Activated CD4-positive, alpha-beta T cell treated with anti-CD3 and anti-CD28 coated beads, Interleukin-2, amount 10 ng/mL, durations not matched to agents 7 days and 5 days (primary cell): ENCODE results near the gene ST8SIA2. TPM values are rescaled to one million over a fixed set of nuclear protein-coding genes. Genes with fewer than 3 reads are reported as not detected.

Experiments used
- CTCF ChIA-PET: fragments of 350-600 bp; sonication (Branson Sonifier 250); formaldehyde crosslinking; loops from one replicate; lab custom pipeline; 2021; ENCODE audit warnings: antibody characterized with exemption; lab: Charles Lee
- POLR2A ChIA-PET: fragments of 350-600 bp; sonication (Branson Sonifier 250); formaldehyde crosslinking; loops from one replicate; lab custom pipeline; 2021; ENCODE audit warnings: antibody characterized with exemption; lab: Charles Lee
- DNase-seq: peaks from one replicate; pipeline ENCODE4 v3.0.0-alpha.2; 2020
- H3K27ac Mint-ChIP-seq: one replicate; pipeline ENCODE4 v1.8.0; 2021; ENCODE audit warnings: mild to moderate bottlenecking, moderate library complexity, mixed read lengths
- H3K27me3 Mint-ChIP-seq: one replicate; pipeline ENCODE4 v1.8.0; 2021; ENCODE audit warnings: mixed read lengths
- H3K36me3 Mint-ChIP-seq: one replicate; pipeline ENCODE4 v1.8.0; 2021; ENCODE audit warnings: low read depth, mixed read lengths
- H3K4me1 Mint-ChIP-seq: one replicate; pipeline ENCODE4 v1.8.0; 2021; ENCODE audit warnings: mixed read lengths
- H3K4me3 Mint-ChIP-seq: one replicate; pipeline ENCODE4 v1.8.0; 2021; ENCODE audit warnings: mild to moderate bottlenecking, moderate library complexity, mixed read lengths
- H3K9me3 Mint-ChIP-seq: one replicate; pipeline ENCODE4 v1.8.0; 2021; ENCODE audit warnings: mixed read lengths
- total RNA-seq, 2 experiments: library from RNA; stranded (reverse); gene quantifications; one replicate each; pipeline ENCODE4 v1.2.3, GENCODE V29; 2021

ST8SIA2 gene
- total RNA-seq, 2 experiments from 2014 or later, result not detected

- no peaks in the 10 kb centered on the region for H3K4me1 Mint-ChIP-seq
- H3K4me3 Mint-ChIP-seq, result no peak overlapping the region
- no peaks in the 10 kb centered on the region for H3K36me3 Mint-ChIP-seq
- DNase-seq, result no peak
- H3K27me3 Mint-ChIP-seq, result peaks cover 13% of the 10 kb centered on the region
- ChIA-PET CTCF (no interaction called here), POLR2A (no interaction called here)
- no peak overlapping the region for H3K27ac Mint-ChIP-seq
- no peaks in the 10 kb centered on the region for H3K9me3 Mint-ChIP-seq
These were observed 32.0 kb downstream of the ST8SIA2 start for GRCh38 chr15:92425578-92426225.

- H3K27me3 Mint-ChIP-seq, result peaks cover 10% of the 10 kb centered on the region
- H3K36me3 Mint-ChIP-seq, result no peaks in the 10 kb centered on the region
- ChIA-PET POLR2A (no interaction called here), CTCF (no interaction called here)
- no peaks in the 10 kb centered on the region for H3K4me1 Mint-ChIP-seq
- no peak for DNase-seq
- H3K4me3 Mint-ChIP-seq, result no peak overlapping the region
- H3K9me3 Mint-ChIP-seq, result no peaks in the 10 kb centered on the region
- H3K27ac Mint-ChIP-seq, result no peak overlapping the region
These were observed 35.8 kb downstream of the ST8SIA2 start for GRCh38 chr15:92429378-92430068.

DNA sequence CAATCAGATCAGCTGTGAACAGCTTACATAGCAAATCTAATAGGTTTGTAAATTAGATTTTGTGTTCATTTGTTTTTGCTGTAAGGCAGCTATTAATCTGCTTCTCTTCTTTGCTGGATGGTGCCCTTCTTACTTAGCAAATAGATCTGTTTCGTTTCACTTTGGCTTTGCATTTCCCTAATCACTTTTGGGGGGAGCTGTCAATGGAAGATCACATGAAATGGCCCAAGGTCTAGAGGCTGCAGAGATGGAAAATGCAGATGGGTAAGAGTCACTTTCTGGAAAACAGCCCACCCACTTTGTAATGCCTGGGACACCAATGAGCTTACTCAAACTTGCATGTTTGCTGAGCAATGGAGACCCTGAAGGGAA lies 36.4 kb downstream of the ST8SIA2 start:
- Mint-ChIP-seq H3K36me3 (no peaks in the 10 kb centered on the region), H3K4me1 (no peaks in the 10 kb centered on the region), H3K9me3 (no peaks in the 10 kb centered on the region), H3K4me3 (no peak overlapping the region), H3K27ac (no peak overlapping the region), H3K27me3 (peaks cover 8% of the 10 kb centered on the region)
- CTCF ChIA-PET, result no interaction called here
- DNase-seq, result no peak
- POLR2A ChIA-PET, result no interaction called here

DNA sequence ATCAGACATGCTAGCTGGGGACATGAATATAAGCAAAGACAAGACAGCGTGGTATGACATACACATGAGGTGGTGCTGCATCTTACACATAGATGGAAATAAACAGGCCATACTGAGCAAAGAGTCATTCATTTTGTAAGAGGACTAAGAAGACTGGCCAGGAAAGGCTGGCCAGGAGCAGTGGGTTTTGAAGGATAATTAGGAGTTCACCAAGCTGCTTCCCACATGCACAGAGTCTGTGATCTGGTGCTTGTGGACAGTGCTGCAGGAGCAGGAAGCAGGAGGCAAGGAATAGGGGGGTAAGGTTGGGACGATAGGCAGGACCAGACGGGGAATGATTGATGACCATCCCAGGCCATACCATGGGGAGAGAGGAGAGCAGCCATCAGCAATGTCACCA lies 41.5 kb downstream of the ST8SIA2 start:
- POLR2A ChIA-PET, result no interaction called here
- no peaks in the 10 kb centered on the region for H3K9me3 Mint-ChIP-seq
- H3K27ac Mint-ChIP-seq, result no peak overlapping the region

DNA sequence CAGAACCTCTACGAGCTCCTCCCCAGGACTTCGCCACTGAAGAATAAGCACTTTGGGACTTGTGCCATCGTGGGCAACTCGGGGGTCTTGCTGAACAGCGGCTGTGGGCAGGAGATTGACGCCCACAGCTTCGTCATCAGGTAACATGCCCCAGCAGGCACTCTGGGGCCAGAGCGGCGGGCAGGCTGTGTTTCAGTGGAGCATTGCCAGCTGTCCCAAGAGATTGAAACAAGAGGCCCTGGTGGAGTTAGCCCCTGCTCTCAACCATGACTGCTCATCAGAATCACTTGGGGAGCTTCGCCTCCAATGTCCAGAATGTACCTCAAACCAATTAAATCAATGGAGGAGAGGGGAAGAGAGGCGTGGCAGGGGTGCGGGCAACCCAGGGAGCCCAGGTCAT lies 44.8 kb downstream of the ST8SIA2 start:
- CTCF ChIA-PET, result no interaction called here
- DNase-seq, result no peak

More for the DNA sequence above, 41.5 kb downstream of the ST8SIA2 start:
- DNase-seq, result no peak
- CTCF ChIA-PET, result no interaction called here
- no peaks in the 10 kb centered on the region for H3K36me3 Mint-ChIP-seq
- H3K27me3 Mint-ChIP-seq, result no peaks in the 10 kb centered on the region
- no peaks in the 10 kb centered on the region for H3K4me1 Mint-ChIP-seq
- no peak overlapping the region for H3K4me3 Mint-ChIP-seq

GRCh38 chr15:92443381-92443780 lies 49.7 kb downstream of the ST8SIA2 start:
- no peak overlapping the region for H3K27ac Mint-ChIP-seq
- no peaks in the 10 kb centered on the region for H3K36me3 Mint-ChIP-seq
- H3K27me3 Mint-ChIP-seq, result no peaks in the 10 kb centered on the region
- CTCF ChIA-PET, result no interaction called here
- H3K4me3 Mint-ChIP-seq, result no peak overlapping the region
- H3K9me3 Mint-ChIP-seq, result no peaks in the 10 kb centered on the region
- POLR2A ChIA-PET, result no interaction called here
- DNase-seq, result no peak
- no peaks in the 10 kb centered on the region for H3K4me1 Mint-ChIP-seq

More for the DNA sequence above, 44.8 kb downstream of the ST8SIA2 start:
- Mint-ChIP-seq H3K4me1 (no peaks in the 10 kb centered on the region), H3K27ac (no peak overlapping the region), H3K27me3 (no peaks in the 10 kb centered on the region), H3K36me3 (no peaks in the 10 kb centered on the region), H3K4me3 (no peak overlapping the region), H3K9me3 (no peaks in the 10 kb centered on the region)
- POLR2A ChIA-PET, result no interaction called here

GRCh38 chr15:92444631-92445030 lies 51.0 kb downstream of the ST8SIA2 start:
- no peaks in the 10 kb centered on the region for H3K36me3 Mint-ChIP-seq
- CTCF ChIA-PET, result no interaction called here
- POLR2A ChIA-PET, result no interaction called here
- H3K9me3 Mint-ChIP-seq, result no peaks in the 10 kb centered on the region
- H3K27ac Mint-ChIP-seq, result no peak overlapping the region
- H3K27me3 Mint-ChIP-seq, result peaks cover 2% of the 10 kb centered on the region
- no peak overlapping the region for H3K4me3 Mint-ChIP-seq
- no peaks in the 10 kb centered on the region for H3K4me1 Mint-ChIP-seq
- DNase-seq, result no peak

DNA sequence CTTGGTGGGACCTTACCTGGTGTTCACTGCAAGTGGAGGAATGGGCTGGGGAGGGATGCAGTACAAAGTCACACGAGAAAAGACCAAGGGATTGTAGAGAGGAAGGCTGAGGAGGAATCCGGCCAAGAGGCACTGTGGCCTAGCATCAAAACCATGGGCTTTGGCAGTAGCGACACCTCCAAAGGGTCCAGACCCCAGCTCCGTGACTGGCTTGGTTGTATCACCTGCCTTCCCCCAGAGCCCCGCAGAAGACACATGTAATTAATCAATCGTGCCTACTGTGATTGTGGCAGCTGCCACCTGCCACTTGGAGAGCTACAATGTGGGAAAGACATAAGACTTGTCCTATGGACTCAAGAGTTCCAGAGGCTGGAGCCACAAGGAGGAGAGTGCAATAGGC lies 54.7 kb downstream of the ST8SIA2 start:
- no peak for DNase-seq
- H3K27ac Mint-ChIP-seq, result no peak overlapping the region
- no peaks in the 10 kb centered on the region for H3K4me1 Mint-ChIP-seq
- H3K36me3 Mint-ChIP-seq, result no peaks in the 10 kb centered on the region
- no peak overlapping the region for H3K4me3 Mint-ChIP-seq
- POLR2A ChIA-PET, result no interaction called here
- no peaks in the 10 kb centered on the region for H3K9me3 Mint-ChIP-seq
- CTCF ChIA-PET, result no interaction called here
- peaks cover 6% of the 10 kb centered on the region for H3K27me3 Mint-ChIP-seq

DNA sequence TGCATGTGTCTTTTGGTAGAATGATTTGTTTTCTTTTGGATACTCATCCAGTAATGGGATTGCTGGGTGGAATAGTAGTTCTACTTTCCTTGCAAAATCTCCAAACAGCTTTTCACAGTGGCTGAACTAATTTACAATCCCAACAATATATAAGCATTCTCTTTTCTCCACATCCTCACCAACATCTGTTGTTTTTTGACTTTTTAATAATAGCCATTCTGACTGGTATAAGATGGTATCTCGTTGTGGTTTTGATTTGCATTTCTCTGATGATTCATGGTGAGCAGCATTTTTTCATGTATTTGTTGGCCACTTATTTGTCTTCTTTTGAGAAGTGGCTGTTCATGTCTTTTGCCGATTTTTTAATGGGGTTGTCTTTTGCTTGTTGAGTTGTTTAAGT lies 55.8 kb downstream of the ST8SIA2 start:
- CTCF ChIA-PET, result no interaction called here
- Mint-ChIP-seq H3K9me3 (no peaks in the 10 kb centered on the region), H3K27me3 (peaks cover 6% of the 10 kb centered on the region), H3K4me1 (no peaks in the 10 kb centered on the region), H3K27ac (no peak overlapping the region), H3K36me3 (no peaks in the 10 kb centered on the region), H3K4me3 (no peak overlapping the region)
- POLR2A ChIA-PET, result no interaction called here
- DNase-seq, result no peak

DNA sequence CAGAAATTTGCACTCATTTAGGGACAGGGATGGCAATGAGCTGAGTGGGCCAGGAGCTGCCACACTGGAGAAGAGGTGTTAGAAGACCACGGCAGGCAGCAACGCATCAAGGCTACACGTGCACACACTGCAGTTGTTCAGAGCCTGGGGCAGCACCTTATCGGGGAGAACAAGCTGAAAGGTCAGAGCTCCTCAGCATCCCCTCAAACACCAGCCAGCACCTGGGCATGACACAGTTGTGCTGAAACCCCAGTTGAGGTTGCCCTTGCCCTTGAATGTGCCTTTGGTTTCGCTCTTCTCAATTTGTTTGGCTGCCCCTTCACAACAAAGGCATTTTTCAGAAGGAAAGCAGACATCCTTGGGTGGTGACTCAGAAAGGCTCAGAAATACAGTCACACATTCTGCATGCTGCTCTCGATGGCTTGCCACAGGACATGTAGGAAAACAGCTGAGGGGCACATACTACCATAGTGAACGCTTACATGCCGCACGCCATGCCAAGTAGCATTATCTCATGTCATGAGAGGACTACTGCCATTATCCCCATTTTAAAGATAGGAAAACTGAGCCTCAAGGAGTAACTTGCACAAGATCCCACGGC lies 57.6 kb downstream of the ST8SIA2 start:
- peaks cover 6% of the 10 kb centered on the region for H3K27me3 Mint-ChIP-seq
- H3K36me3 Mint-ChIP-seq, result no peaks in the 10 kb centered on the region
- no peak overlapping the region for H3K27ac Mint-ChIP-seq
- ChIA-PET CTCF (no interaction called here), POLR2A (no interaction called here)
- no peak overlapping the region for H3K4me3 Mint-ChIP-seq
- no peaks in the 10 kb centered on the region for H3K4me1 Mint-ChIP-seq
- no peaks in the 10 kb centered on the region for H3K9me3 Mint-ChIP-seq
- DNase-seq, result no peak

DNA sequence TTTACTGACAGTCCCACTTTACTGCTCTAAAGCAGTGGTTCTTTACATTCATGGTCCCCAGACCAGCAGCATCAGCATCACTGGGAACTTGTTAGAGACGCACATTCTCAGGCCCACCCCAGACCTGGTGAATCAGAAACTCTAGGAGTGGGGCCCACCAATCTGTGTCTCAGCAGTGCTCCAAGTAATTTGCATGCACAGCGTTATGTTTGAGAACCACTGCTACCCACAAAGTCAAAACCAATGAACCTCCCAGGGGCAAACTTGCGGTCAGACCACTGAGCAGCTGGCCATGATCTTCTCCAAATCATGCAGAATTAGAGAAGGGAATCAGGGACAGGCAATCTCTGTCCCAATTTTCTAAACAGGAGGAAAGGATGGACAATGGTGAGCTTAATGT lies 58.5 kb downstream of the ST8SIA2 start:
- no peaks in the 10 kb centered on the region for H3K36me3 Mint-ChIP-seq
- no peaks in the 10 kb centered on the region for H3K4me1 Mint-ChIP-seq
- no peak overlapping the region for H3K4me3 Mint-ChIP-seq
- H3K9me3 Mint-ChIP-seq, result no peaks in the 10 kb centered on the region
- H3K27me3 Mint-ChIP-seq, result peaks cover 8% of the 10 kb centered on the region
- no peak overlapping the region for H3K27ac Mint-ChIP-seq
- POLR2A ChIA-PET, result no interaction called here
- no peak for DNase-seq
- CTCF ChIA-PET, result no interaction called here

DNA sequence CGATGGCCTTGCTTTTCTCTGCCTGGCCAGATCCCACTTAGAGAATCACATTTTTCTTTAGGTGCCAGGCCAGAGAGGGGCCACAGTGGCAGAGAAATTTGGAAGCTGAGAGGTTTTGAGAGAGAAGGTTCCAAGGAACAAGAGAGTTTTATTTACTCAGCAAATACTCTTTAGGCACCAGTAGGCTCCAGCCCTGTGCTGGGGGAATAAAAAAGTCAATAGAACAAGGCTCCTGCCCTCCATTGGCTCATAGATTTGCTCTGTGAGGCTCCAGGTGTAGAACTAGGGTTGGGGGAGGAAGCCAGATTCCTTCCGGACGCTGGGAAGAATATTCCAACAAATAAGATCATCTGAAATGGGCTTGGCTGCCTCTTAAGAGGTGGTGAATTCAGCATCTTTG lies 59.9 kb downstream of the ST8SIA2 start:
- Mint-ChIP-seq H3K27ac (no peak overlapping the region), H3K4me1 (no peaks in the 10 kb centered on the region), H3K36me3 (no peaks in the 10 kb centered on the region), H3K4me3 (no peak overlapping the region), H3K9me3 (no peaks in the 10 kb centered on the region), H3K27me3 (peaks cover 8% of the 10 kb centered on the region)
- DNase-seq, result no peak
- ChIA-PET POLR2A (no interaction called here), CTCF (no interaction called here)

- ChIA-PET CTCF (no interaction called here), POLR2A (no interaction called here)
- Mint-ChIP-seq H3K9me3 (no peaks in the 10 kb centered on the region), H3K4me3 (no peak overlapping the region), H3K27ac (no peak overlapping the region), H3K36me3 (no peaks in the 10 kb centered on the region), H3K4me1 (no peaks in the 10 kb centered on the region), H3K27me3 (peaks cover 6% of the 10 kb centered on the region)
- DNase-seq, result no peak
These were observed 60.9 kb downstream of the ST8SIA2 start for GRCh38 chr15:92454555-92455105.
